ENCODE results near the gene ATP2A1. TPM values are rescaled to one million over a fixed set of nuclear protein-coding genes. Genes with fewer than 3 reads are reported as not detected.
A peak's percentile ranks its signal among the peaks of the same experiment; 100 is the strongest.

The ATP2A1 gene
- total and polyA plus RNA-seq, 2 experiments from 2014 or later, result 0.73 to 4.0 TPM

DNA sequence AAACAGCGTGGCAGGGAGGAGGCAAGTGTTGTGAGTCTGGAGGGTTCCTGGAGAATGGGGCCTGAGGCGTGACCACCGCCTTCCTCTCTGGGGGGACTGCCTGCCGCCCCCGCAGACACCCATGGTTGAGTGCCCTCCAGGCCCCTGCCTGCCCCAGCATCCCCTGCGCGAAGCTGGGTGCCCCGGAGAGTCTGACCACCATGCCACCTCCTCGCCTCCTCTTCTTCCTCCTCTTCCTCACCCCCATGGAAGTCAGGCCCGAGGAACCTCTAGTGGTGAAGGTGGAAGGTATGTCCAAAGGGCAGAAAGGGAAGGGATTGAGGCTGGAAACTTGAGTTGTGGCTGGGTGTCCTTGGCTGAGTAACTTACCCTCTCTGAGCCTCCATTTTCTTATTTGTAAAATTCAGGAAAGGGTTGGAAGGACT is 53.5 kb downstream of the ATP2A1 start, which contains the start of gene CD19:
TSS of gene CD19 (plus strand) at position 171 of the 425 bp plus-strand sequence. CDS start at position 201, 30 bp downstream.
- Histone ChIP-seq H4K20me1 (replicated peaks; ENCODE audit: insufficient read depth) (no peaks in the 10 kb centered on the region), H3K27ac (ENCODE audit: low read depth) (no peak within 1 kb of the TSS), H3F3A (replicated peaks; ENCODE audit: low read depth) (no peaks in the 10 kb centered on the region; the same call in 1 of the 2 replicates), H3K4me1 (ENCODE audit: insufficient read depth) (peaks cover 6% of the 10 kb centered on the region; the same call in 1 of the 2 replicates), H3K4me3 (no peak within 1 kb of the TSS), H3K9me2 (ENCODE audit: insufficient read depth) (no peaks in the 10 kb centered on the region), H3K79me2 (replicated peaks; ENCODE audit: insufficient read depth) (no peaks in the 10 kb centered on the region), H2AFZ (no peak within 1 kb of the TSS), H3K4me2 (no peak within 1 kb of the TSS), H3K27me3 (ENCODE audit: insufficient read depth) (0 out of 2 replicates have a peak, but pooled peaks cover 3% of the 10 kb centered on the region), H3K36me3 (ENCODE audit: insufficient read depth) (no peaks in the 10 kb centered on the region)
- TF ChIP-seq ZNF114 (CRISPR knock-in tag; IDR thresholded peaks at IDR 0.05) (no peak), EZH2phosphoT487 (IDR thresholded peaks at IDR 0.05; ENCODE audit: unreplicated experiment) (no peak)
- Mint-ChIP-seq H3K9me3 (no peaks in the 10 kb centered on the region), H3K27ac (0 out of 2 replicates have a peak within 1 kb of the TSS, but pooled peaks have one; percentile 11), H3K36me3 (ENCODE audit: low read depth) (no peaks in the 10 kb centered on the region), H3K4me3 (no peak within 1 kb of the TSS; the same call in 2 of the 3 replicates), H3K4me1 (peaks cover 9% of the 10 kb centered on the region), H3K27me3 (ENCODE audit: insufficient read depth, low read depth, poor library complexity) (peaks cover 11% of the 10 kb centered on the region)
- ATAC-seq (no peak), DNase-seq (ENCODE audit: low spot score) (no peak)

GRCh38 chr16:28932339-28933141 is 54.3 kb downstream of the ATP2A1 start:
- Histone ChIP-seq H3K4me3 (no peak overlapping the region), H3F3A (replicated peaks; ENCODE audit: low read depth) (no peaks in the 10 kb centered on the region), H3K79me2 (replicated peaks; ENCODE audit: insufficient read depth) (no peaks in the 10 kb centered on the region), H3K27ac (ENCODE audit: low read depth) (no peak overlapping the region), H3K9me2 (ENCODE audit: insufficient read depth) (no peaks in the 10 kb centered on the region), H3K4me1 (ENCODE audit: insufficient read depth) (peaks cover 7% of the 10 kb centered on the region; the same call in 1 of the 2 replicates), H3K27me3 (ENCODE audit: insufficient read depth) (0 out of 2 replicates have a peak, but pooled peaks cover 3% of the 10 kb centered on the region), H3K36me3 (ENCODE audit: insufficient read depth) (no peaks in the 10 kb centered on the region), H4K20me1 (replicated peaks; ENCODE audit: insufficient read depth) (no peaks in the 10 kb centered on the region), H3K4me2 (no peak overlapping the region), H2AFZ (no peak overlapping the region)
- TF ChIP-seq EZH2phosphoT487 (IDR thresholded peaks at IDR 0.05; ENCODE audit: unreplicated experiment), result no peak
- no peak for TF ChIP-seq NANOG (IDR thresholded peaks at IDR 0.05; ENCODE audit: borderline replicate concordance)
- TF ChIP-seq, protein P1, sequence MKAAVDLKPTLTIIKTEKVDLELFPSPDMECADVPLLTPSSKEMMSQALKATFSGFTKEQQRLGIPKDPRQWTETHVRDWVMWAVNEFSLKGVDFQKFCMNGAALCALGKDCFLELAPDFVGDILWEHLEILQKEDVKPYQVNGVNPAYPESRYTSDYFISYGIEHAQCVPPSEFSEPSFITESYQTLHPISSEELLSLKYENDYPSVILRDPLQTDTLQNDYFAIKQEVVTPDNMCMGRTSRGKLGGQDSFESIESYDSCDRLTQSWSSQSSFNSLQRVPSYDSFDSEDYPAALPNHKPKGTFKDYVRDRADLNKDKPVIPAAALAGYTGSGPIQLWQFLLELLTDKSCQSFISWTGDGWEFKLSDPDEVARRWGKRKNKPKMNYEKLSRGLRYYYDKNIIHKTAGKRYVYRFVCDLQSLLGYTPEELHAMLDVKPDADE (IDR thresholded peaks at IDR 0.05), result no peak
- TF ChIP-seq, protein P2, sequence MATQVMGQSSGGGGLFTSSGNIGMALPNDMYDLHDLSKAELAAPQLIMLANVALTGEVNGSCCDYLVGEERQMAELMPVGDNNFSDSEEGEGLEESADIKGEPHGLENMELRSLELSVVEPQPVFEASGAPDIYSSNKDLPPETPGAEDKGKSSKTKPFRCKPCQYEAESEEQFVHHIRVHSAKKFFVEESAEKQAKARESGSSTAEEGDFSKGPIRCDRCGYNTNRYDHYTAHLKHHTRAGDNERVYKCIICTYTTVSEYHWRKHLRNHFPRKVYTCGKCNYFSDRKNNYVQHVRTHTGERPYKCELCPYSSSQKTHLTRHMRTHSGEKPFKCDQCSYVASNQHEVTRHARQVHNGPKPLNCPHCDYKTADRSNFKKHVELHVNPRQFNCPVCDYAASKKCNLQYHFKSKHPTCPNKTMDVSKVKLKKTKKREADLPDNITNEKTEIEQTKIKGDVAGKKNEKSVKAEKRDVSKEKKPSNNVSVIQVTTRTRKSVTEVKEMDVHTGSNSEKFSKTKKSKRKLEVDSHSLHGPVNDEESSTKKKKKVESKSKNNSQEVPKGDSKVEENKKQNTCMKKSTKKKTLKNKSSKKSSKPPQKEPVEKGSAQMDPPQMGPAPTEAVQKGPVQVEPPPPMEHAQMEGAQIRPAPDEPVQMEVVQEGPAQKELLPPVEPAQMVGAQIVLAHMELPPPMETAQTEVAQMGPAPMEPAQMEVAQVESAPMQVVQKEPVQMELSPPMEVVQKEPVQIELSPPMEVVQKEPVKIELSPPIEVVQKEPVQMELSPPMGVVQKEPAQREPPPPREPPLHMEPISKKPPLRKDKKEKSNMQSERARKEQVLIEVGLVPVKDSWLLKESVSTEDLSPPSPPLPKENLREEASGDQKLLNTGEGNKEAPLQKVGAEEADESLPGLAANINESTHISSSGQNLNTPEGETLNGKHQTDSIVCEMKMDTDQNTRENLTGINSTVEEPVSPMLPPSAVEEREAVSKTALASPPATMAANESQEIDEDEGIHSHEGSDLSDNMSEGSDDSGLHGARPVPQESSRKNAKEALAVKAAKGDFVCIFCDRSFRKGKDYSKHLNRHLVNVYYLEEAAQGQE (IDR thresholded peaks at IDR 0.05; ENCODE audit: unreplicated experiment), result no peak
- TF ChIP-seq EZH2 (IDR thresholded peaks at IDR 0.05; ENCODE audit: low read depth, unreplicated experiment), result no peak
- TF ChIP-seq POLR2AphosphoS5 (IDR thresholded peaks at IDR 0.05; ENCODE audit: low read depth), result no peak
- TF ChIP-seq CREB1 (CRISPR knock-in tag; IDR thresholded peaks at IDR 0.05; ENCODE audit: low read depth), result no peak
- Mint-ChIP-seq H3K27ac (no peak overlapping the region), H3K4me3 (no peak overlapping the region), H3K4me1 (peaks cover 9% of the 10 kb centered on the region), H3K27me3 (ENCODE audit: insufficient read depth, low read depth, poor library complexity) (peaks cover 14% of the 10 kb centered on the region), H3K9me3 (no peaks in the 10 kb centered on the region), H3K36me3 (ENCODE audit: low read depth) (no peaks in the 10 kb centered on the region)
- no peak for ATAC-seq
- no peak for DNase-seq (ENCODE audit: low spot score)

Data from GM23338 (cell line).